GM12875 (cell line): Measurements from ENCODE around the gene BMP6.

Source experiments
- H3K4me3 ChIP-seq: one replicate; pipeline ENCODE4 v1.5.1; 2011; ENCODE audit warnings: low read depth, low read length, control low read depth
- CTCF ChIP-seq: IDR thresholded peaks from 2 replicates; pipeline ENCODE4 v1.5.1; 2011; ENCODE audit warnings: low read depth, mild to moderate bottlenecking, control low read depth, inconsistent platforms, low read length, moderate library complexity, borderline replicate concordance; ENCODE audit not compliant: insufficient read depth

Gene BMP6

GRCh38 chr6:7880718-7881107, 154.8 kb downstream of the BMP6 start:
- no peak for TF ChIP-seq CTCF
- H3K4me3 ChIP-seq: no peak overlapping the region

- TF ChIP-seq CTCF: no peak
- no peak overlapping the region for H3K4me3 ChIP-seq
Observed at GRCh38 chr6:7881765-7882500, 156.0 kb downstream of the BMP6 start.

- H3K4me3 ChIP-seq: no peak overlapping the region
- no peak for TF ChIP-seq CTCF
Observed at GRCh38 chr6:7882505-7883257, 156.8 kb downstream of the BMP6 start.

GRCh38 chr6:7883381-7883780, 157.5 kb downstream of the BMP6 start:
- no peak for TF ChIP-seq CTCF
- no peak overlapping the region for H3K4me3 ChIP-seq

- no peak for TF ChIP-seq CTCF
- H3K4me3 ChIP-seq: no peak overlapping the region
Observed at GRCh38 chr6:7886132-7886531, 160.2 kb downstream of the BMP6 start.

- H3K4me3 ChIP-seq: no peak overlapping the region
- no peak for TF ChIP-seq CTCF
Observed at GRCh38 chr6:7887278-7887991, 161.5 kb downstream of the BMP6 start.
